Spinal cord (tissue), 10 donors: Measurements from ENCODE around the gene STEEP1. TPM values are rescaled to one million over a fixed set of nuclear protein-coding genes. Genes with fewer than 3 reads are reported as not detected.

ENCODE experiments used
- DNase-seq, 6 donors: peaks; one replicate each; pipeline versions ENCODE4 v3.0.0 to v3.0.0-alpha.2; 2013 to 2015; ENCODE audit warnings: low spot score in 6 of 6, low read depth in 4 of 6
- H3K27ac ChIP-seq: one replicate; pipeline ENCODE4 v1.5.1; 2013; ENCODE audit warnings: low read depth, low read length, control low read depth
- H3K27me3 ChIP-seq: one replicate; pipeline ENCODE4 v1.6.1; 2013; ENCODE audit warnings: low read length; ENCODE audit not compliant: control insufficient read depth, insufficient read depth
- H3K36me3 ChIP-seq: one replicate; pipeline ENCODE4 v1.6.1; 2013; ENCODE audit warnings: low read length; ENCODE audit not compliant: control insufficient read depth, insufficient read depth
- H3K4me1 ChIP-seq: one replicate; pipeline ENCODE4 v1.6.1; 2013; ENCODE audit warnings: low read length; ENCODE audit not compliant: control insufficient read depth, insufficient read depth
- H3K4me3 ChIP-seq: one replicate; pipeline ENCODE4 v1.5.1; 2013; ENCODE audit warnings: low read depth, low read length, control low read depth
- H3K9me3 ChIP-seq: one replicate; pipeline ENCODE4 v1.6.1; 2013; ENCODE audit warnings: low read length; ENCODE audit not compliant: control insufficient read depth, insufficient read depth
- WGBS: methylation state at CpG from one replicate; pipeline ENCODE4 v1.1.5; 2013; ENCODE audit warnings: missing lambda C conversion rate; ENCODE audit not compliant: insufficient coverage; 5-methylcytosine and 5-hydroxymethylcytosine counted together
- polyA plus RNA-seq, 2 donors: library from polyadenylated mRNA; unstranded; fragments of 120-200 nt; gene quantifications; one replicate each; pipeline ENCODE4 v1.2.1, GENCODE V29; 2013; ENCODE audit not compliant: insufficient read length in 2 of 2
- total RNA-seq, 2 donors: library from RNA; depleted of rRNA in 1 of 2; stranded (reverse); fragments of 120-200 nt in 1 of 2; fragments of >200 nt in 1 of 2; gene quantifications; one replicate each; pipeline versions ENCODE4 v1.2.3 to v1.2.4, GENCODE V29; 2013 to 2014
- donor health status: healthy.

The STEEP1 gene
- total and polyA plus RNA-seq, 4 donors = 27.8 to 39.8 (median 35.3) TPM

GRCh38 chrX:119492463-119492862, 72.7 kb downstream of the STEEP1 start:
- Histone ChIP-seq H3K27me3 (no peaks in the 10 kb centered on the region), H3K36me3 (no peaks in the 10 kb centered on the region), H3K4me3 (no peak overlapping the region), H3K9me3 (no peaks in the 10 kb centered on the region), H3K4me1 (no peaks in the 10 kb centered on the region), H3K27ac (no peak overlapping the region)
- no peak for DNase-seq
- WGBS = 46% methylated on average over 2 of the region's 2 CpGs

- no peaks in the 10 kb centered on the region for H3K9me3 ChIP-seq
- no peak overlapping the region for H3K27ac ChIP-seq
- H3K36me3 ChIP-seq = no peaks in the 10 kb centered on the region
- WGBS = 88% methylated on average over 12 of the region's 13 CpGs
- DNase-seq = no peak
- no peaks in the 10 kb centered on the region for H3K27me3 ChIP-seq
- no peak overlapping the region for H3K4me3 ChIP-seq
- no peaks in the 10 kb centered on the region for H3K4me1 ChIP-seq
Observed at GRCh38 chrX:119489212-119490074, 75.8 kb downstream of the STEEP1 start.

- H3K9me3 ChIP-seq = no peaks in the 10 kb centered on the region
- no peaks in the 10 kb centered on the region for H3K27me3 ChIP-seq
- H3K36me3 ChIP-seq = no peaks in the 10 kb centered on the region
- no peak overlapping the region for H3K4me3 ChIP-seq
- 49% methylated on average over 5 of the region's 8 CpGs for WGBS
- peak in 2 of 6 donors; percentile 57 to 67 for DNase-seq
- no peaks in the 10 kb centered on the region for H3K4me1 ChIP-seq
- H3K27ac ChIP-seq = no peak overlapping the region
Observed at GRCh38 chrX:119488749-119489148, 76.5 kb downstream of the STEEP1 start.

Other genes starting within 250 kb of the STEEP1 start
- 10 to 100 TPM in 1 of 2 donors, 1 to 10 TPM in 1; 5.7 to 13.3 TPM for gene SLC25A43, start 166.1 kb downstream of the STEEP1 start, total RNA-seq
- gene SLC25A43, start 166.1 kb downstream of the STEEP1 start, polyA plus RNA-seq = 1 to 10 TPM; 1.9 to 3.8 TPM
- gene SLC25A5, start 97.0 kb downstream of the STEEP1 start, total RNA-seq = 100 to 1,000 TPM; 116 to 126 TPM
- gene SLC25A5, start 97.0 kb downstream of the STEEP1 start, polyA plus RNA-seq = 100 to 1,000 TPM; 274 to 275 TPM
- 10 to 100 TPM; 44.0 to 46.6 TPM for gene UBE2A, start 9.2 kb upstream of the STEEP1 start, total RNA-seq
- gene UBE2A, start 9.2 kb upstream of the STEEP1 start, polyA plus RNA-seq = 10 to 100 TPM; 93.2 to 98.9 TPM
- gene NKRF, start 41.0 kb upstream of the STEEP1 start, total RNA-seq = 10 to 100 TPM in 1 of 2 donors, 1 to 10 TPM in 1; 6.4 to 22.4 TPM
- gene NKRF, start 41.0 kb upstream of the STEEP1 start, polyA plus RNA-seq = 10 to 100 TPM; 22.2 to 27.0 TPM
- gene SEPTIN6, start 127.8 kb upstream of the STEEP1 start, total RNA-seq = 10 to 100 TPM; 40.0 to 52.7 TPM
- gene SEPTIN6, start 127.8 kb upstream of the STEEP1 start, polyA plus RNA-seq = 10 to 100 TPM; 69.2 to 73.7 TPM
- gene SOWAHD, start 193.2 kb upstream of the STEEP1 start, total RNA-seq = under 1 TPM; 0.50 to 0.88 TPM
- gene SOWAHD, start 193.2 kb upstream of the STEEP1 start, polyA plus RNA-seq = 1 to 10 TPM; 1.1 to 1.7 TPM
- gene RPL39, start 226.2 kb upstream of the STEEP1 start, total RNA-seq = 1,000 to 10,000 TPM; 1,424 to 2,585 TPM
- 1,000 to 10,000 TPM; 1,050 to 1,061 TPM for gene RPL39, start 226.2 kb upstream of the STEEP1 start, polyA plus RNA-seq